Measurements from ENCODE around the gene C2orf92.

Gene C2orf92

GRCh38 chr2:97657986-97658690 is 11.4 kb upstream of the C2orf92 start:
- no peak for TF ChIP-seq SUZ12 (IDR thresholded peaks at IDR 0.05)
- no peak for TF ChIP-seq FOXA1 (IDR thresholded peaks at IDR 0.05)
- no peak for TF ChIP-seq NFRKB (IDR thresholded peaks at IDR 0.05)
- TF ChIP-seq ZNF384 (IDR thresholded peaks at IDR 0.05), result no peak
- TF ChIP-seq BHLHE40 (IDR thresholded peaks at IDR 0.05; ENCODE audit: borderline replicate concordance), result no peak
- TF ChIP-seq HDGF (IDR thresholded peaks at IDR 0.05; ENCODE audit: borderline replicate concordance), result no peak
- no peak for TF ChIP-seq FOXM1 (IDR thresholded peaks at IDR 0.05; ENCODE audit: borderline replicate concordance)
- no peak for TF ChIP-seq ELF4 (IDR thresholded peaks at IDR 0.05)
- TF ChIP-seq ARNT (IDR thresholded peaks at IDR 0.05), result no peak
- no peak for TF ChIP-seq SP1 (IDR thresholded peaks at IDR 0.05)
- TF ChIP-seq TARDBP (IDR thresholded peaks at IDR 0.05), result no peak
- TF ChIP-seq L3MBTL2 (conservative IDR thresholded peaks at IDR 0.05), result no peak
- TF ChIP-seq FOXK2 (IDR thresholded peaks at IDR 0.05), result no peak
- TF ChIP-seq LEF1 (IDR thresholded peaks at IDR 0.05; ENCODE audit: borderline replicate concordance), result no peak
- TF ChIP-seq CTBP1 (IDR thresholded peaks at IDR 0.05; ENCODE audit: borderline replicate concordance), result no peak
- TF ChIP-seq PKNOX1 (IDR thresholded peaks at IDR 0.05), result no peak
- CTCF ChIA-PET, result no interaction called here
- POLR2A ChIA-PET, result interaction anchor here (3.1 to 5.2 kb wide), 2 partner anchors 12 to 13 kb away, joined by 34 to 40 read pairs; partner anchors contain the start of gene COX5B
- DNase-seq (ENCODE audit: extremely low spot score), result no peak

GRCh38 chr2:97658691-97659157 is 10.8 kb upstream of the C2orf92 start:
- CTCF ChIA-PET, result no interaction called here
- DNase-seq (ENCODE audit: extremely low spot score), result no peak
- POLR2A ChIA-PET, result interaction anchor here (3.1 kb wide), 1 partner anchor 13 kb away, joined by 34 read pairs; the partner anchor contains the start of gene COX5B
- no peak for TF ChIP-seq ELF4 (IDR thresholded peaks at IDR 0.05)
- TF ChIP-seq FOXK2 (IDR thresholded peaks at IDR 0.05), result no peak

- TF ChIP-seq L3MBTL2 (conservative IDR thresholded peaks at IDR 0.05) (no peak), SP1 (IDR thresholded peaks at IDR 0.05) (no peak), LEF1 (IDR thresholded peaks at IDR 0.05; ENCODE audit: borderline replicate concordance) (no peak), FOXA1 (IDR thresholded peaks at IDR 0.05) (no peak), ARNT (IDR thresholded peaks at IDR 0.05) (no peak), CTBP1 (IDR thresholded peaks at IDR 0.05; ENCODE audit: borderline replicate concordance) (no peak), ZNF384 (IDR thresholded peaks at IDR 0.05) (no peak), HDGF (IDR thresholded peaks at IDR 0.05; ENCODE audit: borderline replicate concordance) (no peak), PKNOX1 (IDR thresholded peaks at IDR 0.05) (no peak)
- DNase-seq (ENCODE audit: extremely low spot score), result no peak
- ChIA-PET POLR2A (interaction anchor here (1.3 to 3.1 kb wide), 2 partner anchors 14 to 17 kb away, joined by 3 to 34 read pairs; partner anchors contain the start of gene COX5B), CTCF (no interaction called here)
Observed at GRCh38 chr2:97659256-97660043, 10.1 kb upstream of the C2orf92 start.

GRCh38 chr2:97660044-97660774 is 9.3 kb upstream of the C2orf92 start:
- DNase-seq (ENCODE audit: extremely low spot score), result no peak
- POLR2A ChIA-PET, result interaction anchor here (1.1 to 3.1 kb wide), 3 partner anchors 8 to 17 kb away, joined by 3 to 34 read pairs (median 4); partner anchors contain the start of gene COX5B
- CTCF ChIA-PET, result no interaction called here
- no peak for TF ChIP-seq ZNF384 (IDR thresholded peaks at IDR 0.05)
- no peak for TF ChIP-seq CTBP1 (IDR thresholded peaks at IDR 0.05; ENCODE audit: borderline replicate concordance)

GRCh38 chr2:97660775-97661389 is 8.6 kb upstream of the C2orf92 start:
- no peak for DNase-seq (ENCODE audit: extremely low spot score)
- TF ChIP-seq CTBP1 (IDR thresholded peaks at IDR 0.05; ENCODE audit: borderline replicate concordance) (no peak), BHLHE40 (IDR thresholded peaks at IDR 0.05; ENCODE audit: borderline replicate concordance) (no peak), SP1 (IDR thresholded peaks at IDR 0.05) (no peak), ARNT (IDR thresholded peaks at IDR 0.05) (no peak), TARDBP (IDR thresholded peaks at IDR 0.05) (no peak), L3MBTL2 (conservative IDR thresholded peaks at IDR 0.05) (no peak), ELF4 (IDR thresholded peaks at IDR 0.05) (no peak), HDGF (IDR thresholded peaks at IDR 0.05; ENCODE audit: borderline replicate concordance) (no peak), LEF1 (IDR thresholded peaks at IDR 0.05; ENCODE audit: borderline replicate concordance) (no peak), NFRKB (IDR thresholded peaks at IDR 0.05) (no peak), PKNOX1 (IDR thresholded peaks at IDR 0.05) (no peak), SUZ12 (IDR thresholded peaks at IDR 0.05) (no peak)
- ChIA-PET CTCF (no interaction called here), POLR2A (interaction anchor here (1.1 to 3.1 kb wide), 3 partner anchors 9 to 16 kb away, joined by 3 to 34 read pairs (median 4); partner anchors contain the start of gene COX5B)

Data from HEK293T (cell line).